ENCODE measurements around the gene HMBS.

GRCh38 chr11:119088406-119088805, 3.7 kb downstream of the HMBS start:
- TF ChIP-seq CTCF (IDR thresholded peaks at IDR 0.05) (no peak), POLR2A (IDR thresholded peaks at IDR 0.05) (no peak)

Data from body of pancreas (tissue), 4 donors.